Posterior vena cava (tissue), 2 donors: ENCODE data around the gene TACR2. TPM values are rescaled to one million over a fixed set of nuclear protein-coding genes. Genes with fewer than 3 reads are reported as not detected.
A peak's percentile ranks its signal among the peaks of the same experiment; 100 is the strongest.

Experiments
- DNase-seq: peaks from one replicate; pipeline ENCODE4 v3.0.0-alpha.2; 2020; ENCODE audit warnings: low spot score
- intact Hi-C, 2 donors: fragments of 100-400 bp; cut with DNase I; formaldehyde crosslinking; loops; one replicate each; pipeline versions ENCODE4 v1.14.1 to v1.14.2; 2022 to 2023
- long read RNA-seq, 2 donors: library from polyadenylated mRNA; unstranded; transcript quantifications; one replicate each; pipeline ENCODE4 v2.0.0, GENCODE V29; 2020 to 2021
- total RNA-seq, 2 donors: library from RNA; stranded (reverse); fragmentation: NEBNext Ultra II Directional; extraction: Animal tissue kit (Norgen Biotek cat#: 25700); gene quantifications; one replicate each; pipeline ENCODE4 v1.2.1, GENCODE V29; 2021
- donor health status: DM: yes; HTN: yes; CAD: no.
- donor health status: DM: yes; HTN: yes; CAD: no.

TACR2 gene
- total RNA-seq = 1 to 10 TPM in 1 of 2 donors, under 1 TPM in 1; 0.71 to 3.0 TPM
- long read RNA-seq, donor 1, partial matches to known transcripts = 2 of 6 reads
- long read RNA-seq, donor 1, other reads (novel, unspliced or antisense) = 0 of 6 reads
- long read RNA-seq, donor 2, partial matches to known transcripts = 0 of 3 reads
- long read RNA-seq, donor 2, other reads (novel, unspliced or antisense) = 0 of 3 reads

- DNase-seq = no peak
- intact Hi-C loops = loop anchor here (5.0 to 10.0 kb wide), 2 partner anchors 218 to 1286 kb away; partner anchors contain the start of gene FAM241B (in 1 of the 2)
Observed at GRCh38 chr10:69416695-69417094, at the start of gene TACR2. Gene TACR2, minus strand, starts transcription at chr10:69416918. Its CDS starts 595 bp downstream, at chr10:69416323.

GRCh38 chr10:69466158-69466490 is 49.4 kb upstream of the TACR2 start:
- intact Hi-C loops = no loop called here
- no peak for DNase-seq

DNA sequence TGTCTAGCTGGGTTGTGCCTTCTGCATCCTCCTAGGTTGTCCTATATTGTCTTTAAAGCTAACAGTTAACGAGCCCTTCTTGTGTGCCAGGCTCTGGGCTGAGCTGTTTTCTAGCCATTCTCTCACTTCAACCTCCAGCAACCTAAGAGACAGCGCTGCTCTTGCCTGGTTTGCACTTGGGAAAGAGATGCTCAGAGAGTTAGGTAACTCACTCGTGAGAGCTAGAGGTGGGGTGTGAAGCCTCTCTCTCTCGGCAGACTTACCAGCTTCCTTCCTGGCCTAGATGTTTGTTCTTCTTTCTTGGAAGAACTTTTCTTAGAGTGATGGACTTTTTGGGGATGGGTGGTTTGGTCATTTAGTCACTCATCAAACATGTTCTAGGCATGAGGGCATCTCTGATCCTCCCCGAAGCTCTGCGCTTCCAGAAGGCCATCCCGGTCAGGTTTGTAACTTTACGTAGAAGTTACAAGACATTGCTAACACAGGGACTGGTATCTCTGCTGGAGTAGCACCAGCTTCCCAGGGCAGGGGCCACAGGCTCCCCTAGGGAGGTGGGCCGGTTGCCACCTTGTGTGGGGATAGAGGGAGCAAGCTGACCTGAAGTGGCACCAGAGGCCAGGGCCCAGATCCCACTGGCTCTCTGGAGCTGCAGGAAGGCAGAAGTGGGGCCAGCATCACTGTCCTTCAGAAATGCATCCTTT is 48.9 kb upstream of the TACR2 start:
- intact Hi-C loops = no loop called here
- DNase-seq = no peak

- DNase-seq = peak; percentile 84
- intact Hi-C loops = no loop called here
Observed at GRCh38 chr10:69464801-69465401, 48.2 kb upstream of the TACR2 start.

DNA sequence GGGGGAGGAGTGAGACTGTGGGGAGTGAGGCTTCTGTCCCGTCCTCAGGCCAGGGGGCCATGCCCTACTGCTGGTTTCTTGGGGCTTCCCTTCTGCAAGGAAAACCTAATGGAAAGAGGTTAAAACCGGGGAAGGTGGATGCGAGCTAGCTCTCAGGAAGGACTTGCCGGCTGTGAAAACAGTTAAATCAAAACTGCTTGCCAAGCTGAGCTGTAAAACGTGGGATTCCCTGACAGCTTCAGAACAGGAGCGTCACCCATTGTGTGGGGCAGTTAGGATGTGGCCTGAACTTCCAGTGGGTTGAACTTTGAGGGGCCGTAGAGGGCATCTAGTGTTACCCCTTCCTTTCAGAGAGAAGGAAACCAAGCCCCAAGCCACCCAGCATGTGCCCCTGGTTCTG is 47.7 kb upstream of the TACR2 start:
- intact Hi-C loops = no loop called here
- no peak for DNase-seq

GRCh38 chr10:69463886-69464285 is 47.2 kb upstream of the TACR2 start:
- intact Hi-C loops = no loop called here
- DNase-seq = no peak

- DNase-seq = no peak
- intact Hi-C loops = no loop called here
Observed at GRCh38 chr10:69461243-69462025, 44.7 kb upstream of the TACR2 start.

DNA sequence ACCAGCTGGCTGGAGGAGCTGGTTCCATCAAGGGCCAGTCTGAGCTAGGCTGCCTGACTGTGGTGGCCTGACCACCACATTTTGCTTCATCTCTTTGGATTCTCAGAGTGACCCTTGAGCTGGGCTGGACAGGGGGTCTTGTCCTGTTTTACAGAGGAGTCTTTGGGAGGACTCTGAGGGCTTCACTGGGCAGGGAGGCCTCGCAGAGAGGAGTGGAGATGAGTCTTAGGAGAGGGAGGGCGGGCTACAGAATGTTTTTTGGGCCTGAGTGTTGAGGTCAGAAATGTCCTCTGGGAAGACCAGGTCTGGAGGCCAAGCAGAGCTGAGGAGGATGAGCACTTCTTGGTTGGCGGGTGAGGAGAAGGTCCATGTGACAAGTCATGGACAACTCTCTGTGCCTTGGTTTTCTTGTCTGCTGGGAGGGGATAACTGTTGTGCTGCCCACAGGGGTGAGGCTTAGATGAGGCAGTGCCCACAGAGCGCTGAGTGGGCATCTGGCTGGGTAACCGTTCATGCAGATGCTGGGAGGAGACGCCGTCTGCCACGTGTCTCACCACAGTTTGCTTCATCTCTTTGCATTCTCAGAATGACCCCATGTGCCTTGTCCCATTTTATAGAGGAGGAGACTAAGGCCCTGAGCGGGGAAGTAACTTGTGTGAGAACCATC is 44.0 kb upstream of the TACR2 start:
- DNase-seq = no peak
- intact Hi-C loops = no loop called here

- DNase-seq = no peak
- intact Hi-C loops = no loop called here
Observed at GRCh38 chr10:69459893-69460575, 43.3 kb upstream of the TACR2 start.

DNA sequence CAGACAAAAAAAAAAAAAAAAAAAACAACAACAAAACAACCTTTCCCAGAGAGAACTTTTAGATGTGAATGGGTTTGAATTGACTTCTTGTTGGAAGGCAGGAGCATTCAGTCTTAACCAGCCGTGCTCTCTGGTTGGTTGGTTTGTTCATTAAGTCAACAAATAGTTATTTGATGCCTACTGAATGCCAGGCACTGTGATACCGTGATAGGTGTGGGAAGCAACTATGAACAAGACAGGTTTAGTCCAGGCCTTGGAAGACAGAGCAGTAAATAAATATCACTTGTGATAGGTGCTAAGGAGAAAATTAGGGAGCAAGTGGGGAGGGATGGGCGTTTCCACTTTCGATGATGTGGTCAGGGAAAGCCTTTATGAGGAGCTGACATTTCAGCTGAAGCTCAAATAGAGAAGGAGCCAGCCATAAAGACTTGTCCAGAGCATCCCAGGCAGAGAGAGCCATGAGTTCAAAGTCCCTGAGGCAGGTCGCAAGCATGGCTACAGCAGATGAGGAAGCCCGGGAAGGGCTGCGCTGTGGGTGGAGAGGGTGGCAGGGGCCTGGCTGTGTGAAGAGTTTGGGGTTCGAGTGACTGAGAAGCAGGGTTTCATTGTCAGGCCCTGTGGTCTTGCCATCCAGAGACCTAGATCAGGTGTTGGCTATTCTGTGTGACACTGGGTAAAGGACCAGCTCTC is 42.5 kb upstream of the TACR2 start:
- DNase-seq = no peak
- intact Hi-C loops = no loop called here

DNA sequence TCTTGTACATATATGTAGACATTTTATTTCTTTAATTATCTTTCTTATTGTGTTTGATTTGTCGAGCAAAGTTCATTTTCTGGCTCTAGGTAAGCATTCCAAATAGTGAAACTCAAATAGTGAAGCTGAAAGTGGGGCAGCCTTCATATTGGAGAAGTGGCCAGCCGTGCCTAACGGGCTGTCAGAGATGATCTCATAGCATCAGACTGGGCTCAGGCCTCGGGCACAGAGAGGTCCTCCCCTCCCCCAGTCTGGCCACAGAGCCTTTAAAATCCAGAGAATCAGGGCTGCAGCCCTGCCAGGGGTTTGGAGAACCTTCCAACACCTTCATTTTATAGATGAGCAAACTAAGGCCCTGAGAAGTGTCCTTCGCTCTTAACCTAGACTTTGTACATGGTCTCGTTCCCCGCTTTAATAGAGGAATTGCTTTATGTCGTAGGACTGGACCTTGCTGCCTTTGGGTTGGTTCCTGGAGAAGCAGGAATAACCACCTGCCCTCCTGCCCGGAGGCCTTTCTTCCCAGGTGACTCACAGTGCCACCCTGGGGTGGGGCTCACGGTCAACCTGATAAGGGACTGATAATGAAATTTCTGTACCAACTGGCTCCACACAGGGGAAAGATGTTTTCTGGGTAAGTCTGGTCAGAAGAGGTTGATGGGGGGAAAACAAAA is 41.8 kb upstream of the TACR2 start:
- intact Hi-C loops = no loop called here
- no peak for DNase-seq

GRCh38 chr10:69457771-69458237 is 41.1 kb upstream of the TACR2 start:
- intact Hi-C loops = loop anchor here in 1 of 2 donors (2.0 kb wide), 1 partner anchor 17 kb away; no protein-coding TSS in a partner anchor
- DNase-seq = no peak

GRCh38 chr10:69456880-69457693 is 40.4 kb upstream of the TACR2 start:
- DNase-seq = no peak
- intact Hi-C loops = loop anchor here in 1 of 2 donors (2.0 kb wide), 1 partner anchor 18 kb away; no protein-coding TSS in a partner anchor

GRCh38 chr10:69455006-69455763 is 38.5 kb upstream of the TACR2 start:
- intact Hi-C loops = no loop called here
- no peak for DNase-seq

- no peak for DNase-seq
- intact Hi-C loops = loop anchor here in 1 of 2 donors (5.0 kb wide), 1 partner anchor 34 kb away; no protein-coding TSS in a partner anchor
Observed at GRCh38 chr10:69453795-69454194, 37.1 kb upstream of the TACR2 start.
